ENCODE measurements around the gene ZNF473.

ZNF473 gene

GRCh38 chr19:50059045-50059444, 33.2 kb downstream of the ZNF473 start:
- TF ChIP-seq POLR2AphosphoS5 (IDR thresholded peaks at IDR 0.05; ENCODE audit: low read depth, low read length), result no peak
- no peak for TF ChIP-seq FOXP2 (optimal IDR thresholded peaks at IDR 0.05; ENCODE audit: borderline replicate concordance, extremely low read depth, extremely low read length, insufficient read depth)
- TF ChIP-seq TAF1 (IDR thresholded peaks at IDR 0.05; ENCODE audit: borderline replicate concordance, insufficient read depth, low read length), result no peak
- no peak for TF ChIP-seq REST (IDR thresholded peaks at IDR 0.05; ENCODE audit: insufficient read depth in 1 of 2, low read depth in 2 of 2, low read length in 2 of 2)
- no peak for TF ChIP-seq SIN3A (IDR thresholded peaks at IDR 0.05; ENCODE audit: borderline replicate concordance, insufficient read depth, low read length)

- TF ChIP-seq FOXP2 (optimal IDR thresholded peaks at IDR 0.05; ENCODE audit: borderline replicate concordance, extremely low read depth, extremely low read length, insufficient read depth), result no peak
- no peak for TF ChIP-seq REST (IDR thresholded peaks at IDR 0.05; ENCODE audit: insufficient read depth in 1 of 2, low read depth in 2 of 2, low read length in 2 of 2)
- TF ChIP-seq SIN3A (IDR thresholded peaks at IDR 0.05; ENCODE audit: borderline replicate concordance, insufficient read depth, low read length), result no peak
- no peak for TF ChIP-seq POLR2AphosphoS5 (IDR thresholded peaks at IDR 0.05; ENCODE audit: low read depth, low read length)
- TF ChIP-seq TAF1 (IDR thresholded peaks at IDR 0.05; ENCODE audit: borderline replicate concordance, insufficient read depth, low read length), result no peak
These were observed 34.3 kb downstream of the ZNF473 start for GRCh38 chr19:50060107-50060506.

- TF ChIP-seq FOXP2 (optimal IDR thresholded peaks at IDR 0.05; ENCODE audit: borderline replicate concordance, extremely low read depth, extremely low read length, insufficient read depth) (no peak), TAF1 (IDR thresholded peaks at IDR 0.05; ENCODE audit: borderline replicate concordance, insufficient read depth, low read length) (no peak), POLR2AphosphoS5 (IDR thresholded peaks at IDR 0.05; ENCODE audit: low read depth, low read length) (no peak), REST (IDR thresholded peaks at IDR 0.05; ENCODE audit: insufficient read depth in 1 of 2, low read depth in 2 of 2, low read length in 2 of 2) (no peak), SIN3A (IDR thresholded peaks at IDR 0.05; ENCODE audit: borderline replicate concordance, insufficient read depth, low read length) (no peak)
These were observed 35.8 kb downstream of the ZNF473 start for GRCh38 chr19:50061650-50062049.

GRCh38 chr19:50065938-50066337, 40.1 kb downstream of the ZNF473 start:
- TF ChIP-seq REST (IDR thresholded peaks at IDR 0.05; ENCODE audit: insufficient read depth in 1 of 2, low read depth in 2 of 2, low read length in 2 of 2) (no peak), SIN3A (IDR thresholded peaks at IDR 0.05; ENCODE audit: borderline replicate concordance, insufficient read depth, low read length) (no peak), POLR2AphosphoS5 (IDR thresholded peaks at IDR 0.05; ENCODE audit: low read depth, low read length) (no peak)

GRCh38 chr19:50067575-50067974, 41.8 kb downstream of the ZNF473 start:
- TF ChIP-seq TAF1 (IDR thresholded peaks at IDR 0.05; ENCODE audit: borderline replicate concordance, insufficient read depth, low read length), result no peak
- no peak for TF ChIP-seq SIN3A (IDR thresholded peaks at IDR 0.05; ENCODE audit: borderline replicate concordance, insufficient read depth, low read length)
- TF ChIP-seq REST (IDR thresholded peaks at IDR 0.05; ENCODE audit: insufficient read depth in 1 of 2, low read depth in 2 of 2, low read length in 2 of 2), result no peak
- no peak for TF ChIP-seq FOXP2 (optimal IDR thresholded peaks at IDR 0.05; ENCODE audit: borderline replicate concordance, extremely low read depth, extremely low read length, insufficient read depth)
- no peak for TF ChIP-seq POLR2AphosphoS5 (IDR thresholded peaks at IDR 0.05; ENCODE audit: low read depth, low read length)
